PC-3 (cell line): ENCODE measurements around the gene JAK3. TPM values are rescaled to one million over a fixed set of nuclear protein-coding genes. Genes with fewer than 3 reads are reported as not detected.

Experiments
- ATAC-seq: fragments of 200-7000 bp; cut with Tn5 transposase; 2 replicates; pipeline ENCODE4 v1.9.1; 2020; ENCODE audit warnings: mild to moderate bottlenecking, moderate library complexity
- BruUV-seq: library from RNA; stranded (reverse); fragments of 400-500 nt; replicated peaks from 2 replicates; lab custom pipeline; 2021; lab: Mats Ljungman, UMichigan
- CTCF ChIA-PET: fragments of 300-600 bp; sonication (Branson Sonifier 250); formaldehyde crosslinking; loops from one replicate; lab custom pipeline; 2022; ENCODE audit warnings: antibody characterized with exemption; lab: Charles Lee
- POLR2A ChIA-PET: fragments of 300-600 bp; sonication (Branson Sonifier 250); formaldehyde crosslinking; loops from one replicate; lab custom pipeline; 2022; ENCODE audit warnings: antibody characterized with exemption; ENCODE audit not compliant: unreplicated experiment; lab: Charles Lee
- DNase-seq: peaks from one replicate; pipeline ENCODE4 v3.0.0-alpha.2; 2015
- H2AFZ ChIP-seq: fragments of 300-600 bp; sonication (generic); 2 replicates; pipeline ENCODE4 v1.6.0; 2016; ENCODE audit warnings: antibody characterized with exemption, low read length
- H3F3A ChIP-seq: fragments of 300-600 bp; sonication (generic); one replicate; pipeline ENCODE4 v1.6.0; 2017; ENCODE audit warnings: antibody characterized with exemption, low read length, control low read depth, mild to moderate bottlenecking; ENCODE audit not compliant: unreplicated experiment
- H3K27ac ChIP-seq: fragments of 300-600 bp; sonication (generic); 2 replicates; pipeline ENCODE4 v1.5.1; 2016; ENCODE audit warnings: mild to moderate bottlenecking, low read length
- H3K27me3 ChIP-seq: fragments of 300-600 bp; sonication (generic); 2 replicates; pipeline ENCODE4 v1.6.1; 2016; ENCODE audit warnings: low read length, mixed read lengths
- H3K36me3 ChIP-seq: fragments of 300-600 bp; sonication (generic); 2 replicates; pipeline ENCODE4 v1.6.1; 2016; ENCODE audit warnings: low read depth, mixed run types, low read length, mixed read lengths
- H3K4me1 ChIP-seq: fragments of 300-600 bp; sonication (generic); 2 replicates; pipeline ENCODE4 v1.5.1; 2016; ENCODE audit warnings: low read length; ENCODE audit not compliant: insufficient read depth
- H3K4me2 ChIP-seq: fragments of 300-600 bp; sonication (generic); 2 replicates; pipeline ENCODE4 v1.6.0; 2016; ENCODE audit warnings: low read length
- H3K4me3 ChIP-seq: fragments of 300-600 bp; sonication (generic); 2 replicates; pipeline ENCODE4 v1.5.1; 2016; ENCODE audit warnings: mild to moderate bottlenecking, low read length, mixed read lengths
- H3K79me2 ChIP-seq: fragments of 300-600 bp; sonication (generic); 2 replicates; pipeline ENCODE4 v1.6.1; 2017; ENCODE audit warnings: low read length, mixed read lengths
- H3K9ac ChIP-seq: fragments of 300-600 bp; sonication (generic); 2 replicates; pipeline ENCODE4 v1.6.0; 2016; ENCODE audit warnings: mild to moderate bottlenecking, low read length
- H3K9me2 ChIP-seq: fragments of 300-600 bp; sonication (generic); replicated peaks from 2 replicates; pipeline ENCODE4 v1.6.1; 2016; ENCODE audit warnings: mixed run types, low read length, mixed read lengths
- H3K9me3 ChIP-seq: fragments of 300-600 bp; sonication (generic); 2 replicates; pipeline ENCODE4 v1.6.1; 2016; ENCODE audit warnings: low read length, mixed read lengths
- H4K20me1 ChIP-seq: fragments of 300-600 bp; sonication (generic); 2 replicates; pipeline ENCODE4 v1.6.1; 2016; ENCODE audit warnings: low read length, mixed read lengths
- CTCF ChIP-seq: fragments of 300-600 bp; sonication (generic); conservative IDR thresholded peaks from 2 replicates; pipeline ENCODE4 v1.5.1; 2017; ENCODE audit warnings: antibody characterized with exemption, low read depth, mild to moderate bottlenecking, low read length
- EZH2 ChIP-seq: fragments of 300-600 bp; sonication (generic); IDR thresholded peaks from one replicate; pipeline ENCODE4 v1.6.1; 2017; ENCODE audit warnings: antibody characterized with exemption, mild to moderate bottlenecking, low read length; ENCODE audit not compliant: unreplicated experiment
- EZH2phosphoT487 ChIP-seq: fragments of 300-600 bp; sonication (generic); IDR thresholded peaks from 2 replicates; pipeline ENCODE4 v1.6.1; 2018; ENCODE audit warnings: mild to moderate bottlenecking, antibody characterized with exemption, low read length, borderline replicate concordance
- intact Hi-C: fragments of 100-400 bp; cut with micrococcal nuclease; formaldehyde crosslinking; loops from 2 replicates; pipeline ENCODE4 v1.9.0; 2023
- total RNA-seq: library from RNA; depleted of rRNA; stranded (reverse); fragments of >200 nt; gene quantifications from 2 replicates; pipeline ENCODE4 v1.2.3, GENCODE V29; 2014

The JAK3 gene
- total RNA-seq, 1 experiment from 2014 or later, result 1.5 TPM

- DNase-seq (no peak), ATAC-seq (no peak)
- no peak for TF ChIP-seq EZH2phosphoT487
- no peak for TF ChIP-seq EZH2
- no TSS peak for BruUV-seq
- Histone ChIP-seq H4K20me1 (peaks cover 50% of the 10 kb centered on the region), H3K4me1 (peaks cover 24% of the 10 kb centered on the region), H3K27me3 (no peaks in the 10 kb centered on the region), H3K9ac (peak overlapping the region; percentile 98), H3K79me2 (peaks cover 30% of the 10 kb centered on the region), H3K9me3 (no peaks in the 10 kb centered on the region), H3K9me2 (no peaks in the 10 kb centered on the region), H2AFZ (no peak overlapping the region), H3K36me3 (peaks cover 47% of the 10 kb centered on the region), H3K27ac (peak overlapping the region; percentile 43; the same call in 1 of the 2 replicates), H3F3A (peaks cover 39% of the 10 kb centered on the region), H3K4me3 (peak overlapping the region; percentile 87), H3K4me2 (peak overlapping the region; percentile 100)
- POLR2A ChIA-PET, result interaction anchor here (0.6 kb wide), 1 partner anchor 140 kb away, joined by 3 read pairs; no protein-coding TSS in a partner anchor
- CTCF ChIA-PET, result interaction anchor here (0.7 kb wide), 1 partner anchor 71 kb away, joined by 3 read pairs; no protein-coding TSS in a partner anchor
- intact Hi-C loops, result no loop called here
These were observed 13.2 kb upstream of the JAK3 start for GRCh38 chr19:17860993-17861360.

GRCh38 chr19:17860331-17860992 is 12.7 kb upstream of the JAK3 start:
- Histone ChIP-seq H3K36me3 (peaks cover 47% of the 10 kb centered on the region), H3K9me3 (no peaks in the 10 kb centered on the region), H3K9ac (peak overlapping the region; percentile 98), H3K9me2 (no peaks in the 10 kb centered on the region), H3K4me1 (peaks cover 19% of the 10 kb centered on the region), H2AFZ (no peak overlapping the region), H3F3A (peaks cover 35% of the 10 kb centered on the region), H3K27me3 (no peaks in the 10 kb centered on the region), H3K79me2 (peaks cover 30% of the 10 kb centered on the region), H3K27ac (peak overlapping the region; percentile 43), H3K4me3 (peak overlapping the region; percentile 87), H4K20me1 (peaks cover 50% of the 10 kb centered on the region), H3K4me2 (peak overlapping the region; percentile 100)
- ATAC-seq, result no peak
- TF ChIP-seq EZH2 (no peak), EZH2phosphoT487 (no peak), CTCF (no peak)
- DNase-seq, result no peak
- ChIA-PET CTCF (interaction anchor here (0.7 kb wide), 1 partner anchor 72 kb away, joined by 3 read pairs; no protein-coding TSS in a partner anchor), POLR2A (interaction anchor here (0.6 kb wide), 1 partner anchor 141 kb away, joined by 3 read pairs; no protein-coding TSS in a partner anchor)
- TSS peak; percentile 61 for BruUV-seq
- intact Hi-C loops, result no loop called here

- Histone ChIP-seq H3K36me3 (peaks cover 47% of the 10 kb centered on the region), H2AFZ (peak within 1 kb of the TSS; percentile 95), H3K9me2 (no peaks in the 10 kb centered on the region), H3K9ac (peak within 1 kb of the TSS; percentile 98), H3K9me3 (no peaks in the 10 kb centered on the region), H3F3A (peaks cover 29% of the 10 kb centered on the region), H3K4me2 (peak within 1 kb of the TSS; percentile 100), H3K27ac (peak within 1 kb of the TSS; percentile 43), H3K27me3 (no peaks in the 10 kb centered on the region), H3K4me1 (peaks cover 16% of the 10 kb centered on the region), H3K79me2 (peaks cover 30% of the 10 kb centered on the region), H3K4me3 (peak within 1 kb of the TSS; percentile 87), H4K20me1 (peaks cover 48% of the 10 kb centered on the region)
- intact Hi-C loops, result loop anchor here (2.0 to 5.0 kb wide), 3 partner anchors 62 to 82 kb away; partner anchors contain the start of genes B3GNT3 and CCDC124
- DNase-seq (peak; percentile 99), ATAC-seq (peak; percentile 95)
- TF ChIP-seq EZH2phosphoT487 (no peak), EZH2 (no peak), CTCF (peak; percentile 85)
- POLR2A ChIA-PET, result interaction anchor here (0.5 to 1.1 kb wide), 14 partner anchors 8 to 1845 kb away, joined by 3 to 17 read pairs (median 4); partner anchors contain the start of genes CCDC124 and JUND
- CTCF ChIA-PET, result interaction anchor here (0.6 to 1.4 kb wide), 25 partner anchors 10 to 431 kb away, joined by 3 to 33 read pairs (median 7); partner anchors contain the start of genes B3GNT3, CCDC124 and SLC5A5
- no TSS peak for BruUV-seq
These were observed 11.9 kb upstream of the JAK3 start, which contains the start of gene RPL18A for GRCh38 chr19:17859533-17860330. Gene RPL18A (plus strand): TSS chr19:17859910. CDS start chr19:17859957, 47 bp downstream.
